Mesothelial cell of epicardium (in vitro differentiated cells): ENCODE results near the gene CNTNAP5. TPM values are rescaled to one million over a fixed set of nuclear protein-coding genes. Genes with fewer than 3 reads are reported as not detected.

Experiments used
- DNase-seq, 2 experiments: peaks; one replicate each; pipeline ENCODE4 v3.0.0; 2021; ENCODE audit warnings: low spot score in 2 of 2; ENCODE audit not compliant: unreplicated experiment in 2 of 2
- H3K27ac Mint-ChIP-seq: 2 replicates; pipeline ENCODE4 v1.8.0; 2021; ENCODE audit warnings: mixed read lengths
- H3K27me3 Mint-ChIP-seq: 2 replicates; pipeline ENCODE4 v1.8.0; 2021; ENCODE audit warnings: low read depth, mixed read lengths
- H3K36me3 Mint-ChIP-seq: 2 replicates; pipeline ENCODE4 v1.8.0; 2021; ENCODE audit warnings: mixed read lengths
- H3K4me1 Mint-ChIP-seq: 2 replicates; pipeline ENCODE4 v1.8.0; 2021; ENCODE audit warnings: mixed read lengths
- H3K4me3 Mint-ChIP-seq: 2 replicates; pipeline ENCODE4 v1.8.0; 2021; ENCODE audit warnings: mild to moderate bottlenecking, moderate library complexity, mixed read lengths
- H3K9me3 Mint-ChIP-seq: 2 replicates; pipeline ENCODE4 v1.8.0; 2021; ENCODE audit warnings: mixed read lengths
- CTCF ChIP-seq: fragments of 200-600 bp; sonication (generic); IDR thresholded peaks from one replicate; pipeline ENCODE4 v1.5.0; 2021; ENCODE audit warnings: antibody characterized with exemption; ENCODE audit not compliant: unreplicated experiment
- total RNA-seq: library from RNA; stranded (reverse); gene quantifications from 3 replicates; pipeline ENCODE4 v1.2.1, GENCODE V29; 2021

Gene CNTNAP5
- total RNA-seq, 1 donor from 2014 or later = 0.22 TPM

GRCh38 chr2:124450481-124450880, 425.4 kb downstream of the CNTNAP5 start:
- H3K4me1 Mint-ChIP-seq = no peaks in the 10 kb centered on the region
- peaks cover 26% of the 10 kb centered on the region for H3K9me3 Mint-ChIP-seq
- H3K27me3 Mint-ChIP-seq = no peaks in the 10 kb centered on the region
- H3K4me3 Mint-ChIP-seq = no peak overlapping the region
- H3K27ac Mint-ChIP-seq = no peak overlapping the region
- DNase-seq = no peak
- H3K36me3 Mint-ChIP-seq = no peaks in the 10 kb centered on the region
- TF ChIP-seq CTCF = no peak

GRCh38 chr2:124476291-124476690, 451.2 kb downstream of the CNTNAP5 start:
- DNase-seq = no peak
- TF ChIP-seq CTCF = no peak
- no peaks in the 10 kb centered on the region for H3K36me3 Mint-ChIP-seq
- H3K27ac Mint-ChIP-seq = no peak overlapping the region
- H3K4me1 Mint-ChIP-seq = peaks cover 7% of the 10 kb centered on the region
- H3K27me3 Mint-ChIP-seq = no peaks in the 10 kb centered on the region
- peaks cover 8% of the 10 kb centered on the region for H3K9me3 Mint-ChIP-seq
- no peak overlapping the region for H3K4me3 Mint-ChIP-seq

GRCh38 chr2:124478761-124479160, 453.7 kb downstream of the CNTNAP5 start:
- no peak for TF ChIP-seq CTCF
- Mint-ChIP-seq H3K27me3 (no peaks in the 10 kb centered on the region), H3K36me3 (no peaks in the 10 kb centered on the region), H3K4me1 (peaks cover 7% of the 10 kb centered on the region), H3K4me3 (no peak overlapping the region), H3K9me3 (peaks cover 8% of the 10 kb centered on the region), H3K27ac (no peak overlapping the region)
- no peak for DNase-seq

- no peaks in the 10 kb centered on the region for H3K36me3 Mint-ChIP-seq
- peaks cover under 1% of the 10 kb centered on the region for H3K9me3 Mint-ChIP-seq
- DNase-seq = no peak
- no peak overlapping the region for H3K27ac Mint-ChIP-seq
- no peak for TF ChIP-seq CTCF
- H3K27me3 Mint-ChIP-seq = no peaks in the 10 kb centered on the region
- H3K4me1 Mint-ChIP-seq = peaks cover 7% of the 10 kb centered on the region
- H3K4me3 Mint-ChIP-seq = no peak overlapping the region
Observed at GRCh38 chr2:124480958-124481357, 455.9 kb downstream of the CNTNAP5 start.

- DNase-seq = no peak
- Mint-ChIP-seq H3K27me3 (no peaks in the 10 kb centered on the region), H3K27ac (no peak overlapping the region), H3K9me3 (no peaks in the 10 kb centered on the region), H3K4me1 (peaks cover 7% of the 10 kb centered on the region), H3K36me3 (no peaks in the 10 kb centered on the region), H3K4me3 (no peak overlapping the region)
- TF ChIP-seq CTCF = no peak
Observed at GRCh38 chr2:124482044-124482443, 457.0 kb downstream of the CNTNAP5 start.

- no peaks in the 10 kb centered on the region for H3K36me3 Mint-ChIP-seq
- H3K4me1 Mint-ChIP-seq = peaks cover 7% of the 10 kb centered on the region
- DNase-seq = no peak
- no peak overlapping the region for H3K4me3 Mint-ChIP-seq
- no peak overlapping the region for H3K27ac Mint-ChIP-seq
- no peak for TF ChIP-seq CTCF
- no peaks in the 10 kb centered on the region for H3K27me3 Mint-ChIP-seq
- no peaks in the 10 kb centered on the region for H3K9me3 Mint-ChIP-seq
Observed at GRCh38 chr2:124482551-124482950, 457.5 kb downstream of the CNTNAP5 start.
